Astrocyte of the spinal cord (primary cell): ENCODE results near the gene SULT4A1.
A peak's percentile ranks its signal among the peaks of the same experiment; 100 is the strongest.

ENCODE experiments used
- DNase-seq: peaks from one replicate; pipeline ENCODE4 v3.0.0; 2011; ENCODE audit warnings: low read depth, low spot score
- H3K4me3 ChIP-seq: 2 replicates; pipeline ENCODE4 v1.5.1; 2011; ENCODE audit warnings: low read depth, mild to moderate bottlenecking, low read length, moderate library complexity
- in situ Hi-C: cut with HindIII; loops from 2 replicates; pipeline ENCODE4 v1.10.0; 2017; ENCODE audit warnings: low sequenced_read_pairs
- TF ChIP-seq, protein P1 (sequence below): IDR thresholded peaks from 2 replicates; pipeline ENCODE4 v1.5.1; 2012; ENCODE audit warnings: low read depth, mild to moderate bottlenecking, low read length, inconsistent platforms

The SULT4A1 gene

DNA sequence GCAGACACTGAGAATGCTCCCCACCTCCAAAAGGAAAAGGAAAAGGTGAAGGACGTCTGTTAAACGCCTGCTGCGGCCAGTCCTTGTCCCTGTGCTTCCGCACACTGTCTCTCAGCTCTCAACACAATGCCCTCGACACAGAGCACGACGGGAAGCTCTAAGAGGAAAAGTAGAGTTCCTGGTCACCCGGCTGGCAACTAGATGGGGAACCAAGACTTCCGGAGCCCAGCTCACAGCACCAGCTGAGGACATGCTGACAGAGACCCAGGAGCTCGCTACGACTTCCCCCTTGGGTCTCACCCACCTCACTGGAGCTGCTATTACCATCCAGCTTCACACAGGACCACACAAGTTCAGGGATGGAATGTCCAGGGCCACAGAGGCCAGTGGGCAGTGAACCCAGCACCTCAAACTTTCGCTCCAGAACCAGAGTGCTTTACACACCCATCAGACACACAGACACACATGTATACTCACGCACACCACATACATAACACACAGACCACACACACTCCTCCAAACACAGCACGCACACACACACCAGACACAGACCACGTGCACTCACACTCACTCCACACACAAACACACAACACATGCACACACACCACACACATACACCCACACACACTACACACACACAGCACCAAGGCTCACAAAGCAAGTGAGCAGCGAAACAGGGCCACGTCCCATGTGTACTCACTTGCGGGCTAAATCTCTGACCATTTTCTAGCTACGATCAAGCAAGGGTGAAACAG, 9.6 kb downstream of the SULT4A1 start:
- TF ChIP-seq, protein P1, sequence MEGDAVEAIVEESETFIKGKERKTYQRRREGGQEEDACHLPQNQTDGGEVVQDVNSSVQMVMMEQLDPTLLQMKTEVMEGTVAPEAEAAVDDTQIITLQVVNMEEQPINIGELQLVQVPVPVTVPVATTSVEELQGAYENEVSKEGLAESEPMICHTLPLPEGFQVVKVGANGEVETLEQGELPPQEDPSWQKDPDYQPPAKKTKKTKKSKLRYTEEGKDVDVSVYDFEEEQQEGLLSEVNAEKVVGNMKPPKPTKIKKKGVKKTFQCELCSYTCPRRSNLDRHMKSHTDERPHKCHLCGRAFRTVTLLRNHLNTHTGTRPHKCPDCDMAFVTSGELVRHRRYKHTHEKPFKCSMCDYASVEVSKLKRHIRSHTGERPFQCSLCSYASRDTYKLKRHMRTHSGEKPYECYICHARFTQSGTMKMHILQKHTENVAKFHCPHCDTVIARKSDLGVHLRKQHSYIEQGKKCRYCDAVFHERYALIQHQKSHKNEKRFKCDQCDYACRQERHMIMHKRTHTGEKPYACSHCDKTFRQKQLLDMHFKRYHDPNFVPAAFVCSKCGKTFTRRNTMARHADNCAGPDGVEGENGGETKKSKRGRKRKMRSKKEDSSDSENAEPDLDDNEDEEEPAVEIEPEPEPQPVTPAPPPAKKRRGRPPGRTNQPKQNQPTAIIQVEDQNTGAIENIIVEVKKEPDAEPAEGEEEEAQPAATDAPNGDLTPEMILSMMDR, result no peak
- no peak overlapping the region for H3K4me3 ChIP-seq
- in situ Hi-C loops, result no loop called here
- DNase-seq, result no peak

DNA sequence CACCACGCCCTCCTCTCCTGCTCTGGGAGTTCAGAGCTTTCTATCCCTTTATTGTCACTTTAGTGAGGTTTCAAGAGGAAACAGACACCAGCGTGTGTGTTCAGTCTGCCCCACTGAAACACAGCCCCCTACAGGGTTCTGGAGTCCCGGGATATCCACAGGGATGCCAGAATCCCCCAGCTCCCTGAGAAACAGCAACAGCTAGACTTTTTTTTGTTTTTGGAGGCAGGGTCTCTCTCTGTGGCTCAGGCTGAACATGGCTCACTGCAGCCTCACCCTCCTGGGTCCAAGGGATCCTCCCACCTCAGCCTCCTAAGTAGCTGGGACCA, 10.4 kb downstream of the SULT4A1 start:
- DNase-seq, result no peak
- in situ Hi-C loops, result no loop called here

DNA sequence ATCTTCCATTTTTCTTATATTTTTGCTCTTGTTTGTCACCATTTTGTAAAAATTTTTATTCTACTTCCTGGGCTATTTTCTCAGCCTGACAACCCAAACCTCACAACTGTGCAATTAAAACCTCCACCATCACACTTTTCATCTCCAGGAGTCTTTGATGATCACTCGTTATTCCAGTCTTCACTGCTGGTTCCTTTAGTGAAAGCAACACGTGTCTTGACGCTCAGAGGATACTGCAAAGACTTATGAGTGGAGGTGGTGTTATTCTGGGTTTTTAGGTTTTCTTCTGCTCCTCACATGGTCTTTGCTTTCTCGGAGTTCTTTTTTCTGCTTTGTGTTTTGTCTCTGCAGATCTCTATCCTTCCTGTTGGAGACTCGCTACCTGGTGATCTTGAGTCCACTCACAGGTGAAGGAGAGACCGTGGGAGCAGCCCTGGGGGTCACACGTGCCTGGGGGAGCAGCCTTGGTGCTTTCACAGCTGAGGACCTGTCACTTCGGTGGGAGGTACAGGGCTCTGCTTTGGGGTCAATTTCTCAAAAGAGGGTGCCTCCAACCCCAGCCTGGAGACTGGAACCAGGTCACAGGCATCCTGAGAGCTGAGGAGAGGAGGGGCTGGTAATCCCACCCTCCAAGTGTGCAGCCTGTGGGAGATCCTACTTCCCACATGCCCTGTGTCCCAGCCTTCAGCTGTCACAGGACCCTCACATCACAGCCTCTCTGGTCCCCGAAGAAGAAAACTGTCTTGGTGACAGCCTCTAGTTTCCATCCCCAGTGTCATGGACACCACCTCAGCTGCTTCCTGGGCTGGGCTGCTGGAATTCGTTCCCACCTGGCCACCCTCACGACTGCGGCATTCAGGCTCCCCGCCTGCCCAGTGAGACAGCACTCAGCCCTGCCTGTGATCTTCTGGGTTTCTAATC, 11.0 kb downstream of the SULT4A1 start:
- in situ Hi-C loops, result no loop called here
- H3K4me3 ChIP-seq, result no peak overlapping the region
- TF ChIP-seq, protein P1, result no peak
- no peak for DNase-seq

More for the DNA sequence above, 10.4 kb downstream of the SULT4A1 start:
- H3K4me3 ChIP-seq, result no peak overlapping the region
- TF ChIP-seq, protein P1, result no peak

DNA sequence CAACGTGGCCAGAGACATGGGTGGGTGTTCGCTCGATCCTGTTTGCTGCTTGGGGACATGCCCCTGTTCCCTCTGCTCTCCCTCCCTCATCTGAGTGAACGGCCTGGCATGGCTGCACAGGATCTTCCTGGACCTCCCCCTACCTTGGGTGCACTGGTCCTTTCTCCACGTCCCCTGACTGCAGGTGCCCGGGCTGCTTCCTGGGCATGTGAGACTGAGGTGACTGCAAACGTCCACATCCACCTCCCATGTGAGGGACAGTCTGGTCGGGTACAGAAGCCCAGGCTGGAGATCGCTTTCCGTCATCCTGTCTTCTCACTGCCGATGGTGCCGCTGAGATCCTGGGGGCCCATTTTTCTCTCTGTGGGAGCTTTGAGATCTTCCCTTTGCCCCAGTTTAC, 11.8 kb downstream of the SULT4A1 start:
- TF ChIP-seq, protein P1, result no peak
- no peak for DNase-seq
- no peak overlapping the region for H3K4me3 ChIP-seq
- in situ Hi-C loops, result no loop called here

DNA sequence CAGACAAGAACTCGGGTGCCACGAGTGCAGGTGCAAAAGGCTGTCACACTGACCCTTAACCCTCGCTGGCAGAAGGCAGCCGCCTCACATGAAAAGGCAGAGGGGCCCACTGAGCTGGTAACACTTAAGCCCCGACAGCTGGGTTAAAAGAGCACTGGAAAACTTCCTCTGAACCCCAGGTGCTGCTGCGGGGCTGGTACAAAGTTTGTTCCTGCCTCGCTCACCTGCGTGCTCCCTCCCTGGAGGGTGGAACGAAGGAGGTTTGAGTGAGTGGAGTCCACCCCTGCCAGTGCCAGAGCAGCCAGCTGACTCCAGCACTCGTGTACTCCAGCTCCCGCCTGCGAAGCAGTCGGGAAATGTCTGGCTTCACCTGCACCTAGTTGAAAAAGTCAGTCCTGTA, 12.6 kb downstream of the SULT4A1 start:
- TF ChIP-seq, protein P1, result no peak
- DNase-seq, result no peak
- in situ Hi-C loops, result no loop called here
- H3K4me3 ChIP-seq, result no peak overlapping the region

DNA sequence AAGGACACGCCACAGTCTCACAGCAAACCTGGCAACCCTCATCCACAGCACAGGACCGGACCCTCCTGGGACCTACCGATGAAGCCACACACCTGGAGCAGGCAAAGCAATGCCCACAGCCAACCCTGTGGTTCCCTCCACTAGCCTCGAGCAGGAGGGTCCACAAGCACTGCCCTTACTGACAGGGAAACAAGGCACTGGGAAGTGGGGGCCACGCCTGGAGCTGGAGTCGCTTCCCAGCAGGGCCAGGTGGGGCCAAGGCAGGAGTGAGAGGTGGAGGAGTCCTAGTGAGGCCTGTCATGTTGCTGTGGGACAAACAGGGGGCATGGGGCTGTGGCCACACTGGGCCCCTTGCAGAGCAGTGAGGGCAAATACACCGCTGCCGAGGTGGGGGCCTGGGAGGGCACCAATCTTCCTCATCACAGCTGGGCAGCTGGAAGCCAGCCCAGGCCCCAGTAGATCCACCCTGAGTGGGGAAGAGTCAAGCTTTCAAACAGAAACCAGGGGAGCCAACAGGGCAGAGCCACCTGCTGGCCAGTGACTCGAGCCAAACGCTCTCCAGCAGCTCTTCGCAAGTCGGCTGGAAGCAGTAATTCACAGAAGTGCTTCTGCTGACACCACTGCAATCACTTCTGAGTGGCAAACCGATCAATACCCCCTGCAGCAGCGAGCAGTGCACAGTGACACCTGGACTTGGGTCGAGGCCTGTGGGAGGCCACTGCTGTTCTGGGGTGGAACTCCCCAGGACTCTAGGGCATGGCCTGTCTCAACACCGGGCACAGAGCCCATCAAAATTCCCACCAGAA, 13.7 kb downstream of the SULT4A1 start:
- no peak overlapping the region for H3K4me3 ChIP-seq
- peak; percentile 27 for DNase-seq
- TF ChIP-seq, protein P1, result peak; percentile 68
- in situ Hi-C loops, result no loop called here
